Lower leg skin (tissue), 4 donors: ENCODE measurements around the gene MYRF. TPM values are rescaled to one million over a fixed set of nuclear protein-coding genes. Genes with fewer than 3 reads are reported as not detected.

Experiments used
- DNase-seq, 2 donors: peaks; one replicate each; pipeline ENCODE4 v3.0.0-alpha.2; 2019; ENCODE audit warnings: low spot score in 2 of 2
- H3K4me3 ChIP-seq: fragments of 200-600 bp; sonication (generic); 2 replicates; pipeline ENCODE4 v1.5.1; 2017; ENCODE audit warnings: mild to moderate bottlenecking, low read depth; ENCODE audit not compliant: poor library complexity, severe bottlenecking
- CTCF ChIP-seq, 3 donors: fragments of 450-650 bp; IDR thresholded peaks; one replicate each; pipeline ENCODE4 v1.5.1; 2016; ENCODE audit warnings: antibody characterized with exemption in 3 of 3, mild to moderate bottlenecking in 3 of 3, moderate library complexity in 2 of 3
- POLR2A ChIP-seq, 2 donors: fragments of 450-650 bp; IDR thresholded peaks; one replicate each; pipeline ENCODE4 v1.6.1; 2016 to 2017; ENCODE audit warnings: antibody characterized with exemption in 2 of 2, mild to moderate bottlenecking in 1 of 2, moderate library complexity in 1 of 2
- WGBS, 2 donors: methylation state at CpG; one replicate each; pipeline ENCODE4 v1.1.5; 2018; 5-methylcytosine and 5-hydroxymethylcytosine counted together
- intact Hi-C: fragments of 100-400 bp; cut with DNase I; formaldehyde crosslinking; loops from one replicate; pipeline ENCODE4 v1.15.0; 2023; ENCODE audit warnings: low total_unique reads
- total RNA-seq, 4 donors: library from RNA; depleted of rRNA; stranded (reverse); fragments of >200 nt; gene quantifications; one replicate each; pipeline ENCODE4 v1.1.0, GENCODE V29; 2016

Gene MYRF
- total RNA-seq, 4 donors from 2014 or later: 0.23 to 2.6 (median 1.4) TPM; not detected in 1

GRCh38 chr11:61773809-61774208, 21.4 kb downstream of the MYRF start:
- 70 to 74% methylated on average over 18 of the region's 18 CpGs for WGBS, 2 donors
- no peak overlapping the region for H3K4me3 ChIP-seq
- intact Hi-C loops: no loop called here
- no peak for DNase-seq
- TF ChIP-seq POLR2A (IDR thresholded peaks at IDR 0.05): no peak

GRCh38 chr11:61774411-61774810, 22.0 kb downstream of the MYRF start:
- 79 to 86% methylated on average over 12 of the region's 12 CpGs for WGBS, 2 donors
- no peak for TF ChIP-seq CTCF (IDR thresholded peaks at IDR 0.05)
- TF ChIP-seq POLR2A (IDR thresholded peaks at IDR 0.05): no peak
- H3K4me3 ChIP-seq: no peak overlapping the region
- intact Hi-C loops: no loop called here
- no peak for DNase-seq

- no peak for TF ChIP-seq CTCF (IDR thresholded peaks at IDR 0.05)
- no peak for TF ChIP-seq POLR2A (IDR thresholded peaks at IDR 0.05)
- WGBS, 2 donors: 95 to 97% methylated on average over 6 of the region's 6 CpGs
- DNase-seq: no peak
- intact Hi-C loops: no loop called here
- H3K4me3 ChIP-seq: no peak overlapping the region
Observed at GRCh38 chr11:61775106-61775505, 22.7 kb downstream of the MYRF start.

DNA sequence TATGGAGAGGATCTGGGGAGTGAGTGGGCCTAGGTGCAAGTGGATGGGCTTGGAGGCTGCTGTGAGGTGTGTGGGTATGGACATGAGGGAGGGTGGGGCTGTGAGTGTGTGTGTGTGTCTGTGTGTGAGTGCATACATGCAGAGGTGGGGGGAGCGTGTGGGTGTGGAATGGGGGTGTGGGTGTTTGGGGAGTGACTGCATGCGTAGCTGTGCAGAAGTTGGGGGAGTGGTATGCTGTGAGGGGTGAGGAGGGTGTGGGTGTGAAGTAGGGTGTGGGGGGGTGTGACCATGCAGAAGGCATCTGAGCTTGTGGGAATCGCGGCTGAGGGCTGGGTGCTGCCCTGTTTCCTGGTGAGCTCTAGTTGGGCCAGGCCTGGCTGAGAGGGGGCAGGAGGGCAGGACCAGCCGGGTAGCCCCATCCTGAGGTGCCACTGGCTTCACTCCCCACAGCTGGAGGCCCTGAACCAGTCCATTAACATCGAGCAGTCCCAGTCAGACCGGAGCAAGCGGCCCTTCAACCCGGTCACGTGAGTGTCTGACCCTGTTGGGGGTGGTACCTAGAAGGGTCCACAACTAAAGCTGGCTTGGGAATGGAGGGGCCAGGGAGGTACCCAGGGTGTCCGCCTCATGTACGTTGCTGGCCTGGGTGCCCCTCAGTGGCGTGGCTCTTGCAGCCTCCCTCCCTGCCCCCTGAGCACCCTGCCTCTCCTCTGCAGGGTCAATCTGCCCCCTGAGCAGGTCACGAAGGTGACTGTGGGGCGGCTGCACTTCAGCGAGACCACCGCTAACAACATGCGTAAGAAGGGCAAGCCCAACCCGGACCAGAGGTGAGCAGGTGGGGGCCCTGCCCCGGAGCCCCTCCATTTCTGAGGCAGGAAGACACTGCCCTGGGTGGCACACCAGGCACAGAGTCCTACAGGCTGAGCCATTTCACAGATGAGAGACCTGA, 23.4 kb downstream of the MYRF start:
- intact Hi-C loops: no loop called here
- H3K4me3 ChIP-seq: no peak overlapping the region
- 75 to 76% methylated on average over 13 to 17 of the region's 20 CpGs for WGBS, 2 donors
- DNase-seq: no peak
- TF ChIP-seq CTCF (IDR thresholded peaks at IDR 0.05) (no peak), POLR2A (IDR thresholded peaks at IDR 0.05) (no peak)

DNA sequence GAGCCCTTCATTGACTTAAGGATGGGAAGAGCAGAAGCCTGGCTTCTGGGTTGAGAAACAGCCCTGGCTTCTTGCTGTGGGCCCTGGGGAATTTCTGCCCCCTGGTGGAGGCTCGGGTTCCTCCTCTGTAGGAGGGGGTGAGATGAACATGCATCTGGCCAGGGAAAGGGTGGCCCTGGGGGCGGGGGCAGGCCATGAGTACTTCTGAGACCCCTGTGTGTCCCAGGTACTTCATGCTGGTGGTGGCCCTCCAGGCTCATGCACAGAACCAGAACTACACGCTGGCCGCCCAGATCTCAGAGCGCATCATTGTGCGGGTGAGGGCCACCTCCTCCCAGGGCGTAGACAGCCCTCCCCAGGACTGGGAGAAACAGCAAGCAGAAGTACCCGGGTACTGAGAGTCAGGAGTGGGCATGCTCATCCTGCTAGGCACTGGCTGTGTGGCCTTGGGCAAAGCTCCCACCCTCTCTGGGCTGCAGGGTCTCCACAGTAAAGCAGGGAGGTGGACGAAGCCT, 24.2 kb downstream of the MYRF start:
- 63 to 64% methylated on average over 9 of the region's 9 CpGs for WGBS, 2 donors
- intact Hi-C loops: no loop called here
- H3K4me3 ChIP-seq: no peak overlapping the region
- TF ChIP-seq CTCF (IDR thresholded peaks at IDR 0.05): no peak
- TF ChIP-seq POLR2A (IDR thresholded peaks at IDR 0.05): no peak
- no peak for DNase-seq

- no peak for TF ChIP-seq POLR2A (IDR thresholded peaks at IDR 0.05)
- no peak for TF ChIP-seq CTCF (IDR thresholded peaks at IDR 0.05)
- WGBS, 2 donors: 28 to 46% methylated on average over 27 to 53 of the region's 67 CpGs
- H3K4me3 ChIP-seq: no peak overlapping the region
- intact Hi-C loops: no loop called here
- DNase-seq: no peak
Observed at GRCh38 chr11:61777234-61778090, 25.0 kb downstream of the MYRF start.
